ENCODE data around the gene TBC1D22A. TPM values are rescaled to one million over a fixed set of nuclear protein-coding genes. Genes with fewer than 3 reads are reported as not detected.

TBC1D22A gene
- total RNA-seq, 1 donor from 2014 or later, result 10.6 TPM

GRCh38 chr22:46789992-46790391, 27.5 kb downstream of the TBC1D22A start:
- no peak overlapping the region for H3K4me3 Mint-ChIP-seq
- no peak for DNase-seq (ENCODE audit: low spot score)
- Histone ChIP-seq H4K20me1 (ENCODE audit: low read depth) (peaks cover 3% of the 10 kb centered on the region), H3K9me3 (ENCODE audit: low read depth) (no peaks in the 10 kb centered on the region), H3K4me3 (no peak overlapping the region), H3K4me2 (no peak overlapping the region), H3K36me3 (no peaks in the 10 kb centered on the region), H3K9ac (no peak overlapping the region), H3K27me3 (no peaks in the 10 kb centered on the region), H2AFZ (replicated peaks) (no peak overlapping the region), H3K79me2 (ENCODE audit: low read depth) (peaks cover 22% of the 10 kb centered on the region), H3K4me1 (no peaks in the 10 kb centered on the region), H3K27ac (no peak overlapping the region), H3F3A (ENCODE audit: low read depth) (no peaks in the 10 kb centered on the region)
- no peaks in the 10 kb centered on the region for H3K36me3 Mint-ChIP-seq
- no peaks in the 10 kb centered on the region for H3K9me3 Mint-ChIP-seq
- H3K27ac Mint-ChIP-seq, result no peak overlapping the region
- TF ChIP-seq, protein P1, sequence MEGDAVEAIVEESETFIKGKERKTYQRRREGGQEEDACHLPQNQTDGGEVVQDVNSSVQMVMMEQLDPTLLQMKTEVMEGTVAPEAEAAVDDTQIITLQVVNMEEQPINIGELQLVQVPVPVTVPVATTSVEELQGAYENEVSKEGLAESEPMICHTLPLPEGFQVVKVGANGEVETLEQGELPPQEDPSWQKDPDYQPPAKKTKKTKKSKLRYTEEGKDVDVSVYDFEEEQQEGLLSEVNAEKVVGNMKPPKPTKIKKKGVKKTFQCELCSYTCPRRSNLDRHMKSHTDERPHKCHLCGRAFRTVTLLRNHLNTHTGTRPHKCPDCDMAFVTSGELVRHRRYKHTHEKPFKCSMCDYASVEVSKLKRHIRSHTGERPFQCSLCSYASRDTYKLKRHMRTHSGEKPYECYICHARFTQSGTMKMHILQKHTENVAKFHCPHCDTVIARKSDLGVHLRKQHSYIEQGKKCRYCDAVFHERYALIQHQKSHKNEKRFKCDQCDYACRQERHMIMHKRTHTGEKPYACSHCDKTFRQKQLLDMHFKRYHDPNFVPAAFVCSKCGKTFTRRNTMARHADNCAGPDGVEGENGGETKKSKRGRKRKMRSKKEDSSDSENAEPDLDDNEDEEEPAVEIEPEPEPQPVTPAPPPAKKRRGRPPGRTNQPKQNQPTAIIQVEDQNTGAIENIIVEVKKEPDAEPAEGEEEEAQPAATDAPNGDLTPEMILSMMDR (IDR thresholded peaks at IDR 0.05), result no peak
- TF ChIP-seq EZH2 (IDR thresholded peaks at IDR 0.05), result no peak
- TF ChIP-seq EZH2phosphoT487 (IDR thresholded peaks at IDR 0.05), result no peak
- H3K27me3 Mint-ChIP-seq (ENCODE audit: insufficient read depth, low read depth), result peaks cover 4% of the 10 kb centered on the region
- H3K4me1 Mint-ChIP-seq, result no peaks in the 10 kb centered on the region

DNA sequence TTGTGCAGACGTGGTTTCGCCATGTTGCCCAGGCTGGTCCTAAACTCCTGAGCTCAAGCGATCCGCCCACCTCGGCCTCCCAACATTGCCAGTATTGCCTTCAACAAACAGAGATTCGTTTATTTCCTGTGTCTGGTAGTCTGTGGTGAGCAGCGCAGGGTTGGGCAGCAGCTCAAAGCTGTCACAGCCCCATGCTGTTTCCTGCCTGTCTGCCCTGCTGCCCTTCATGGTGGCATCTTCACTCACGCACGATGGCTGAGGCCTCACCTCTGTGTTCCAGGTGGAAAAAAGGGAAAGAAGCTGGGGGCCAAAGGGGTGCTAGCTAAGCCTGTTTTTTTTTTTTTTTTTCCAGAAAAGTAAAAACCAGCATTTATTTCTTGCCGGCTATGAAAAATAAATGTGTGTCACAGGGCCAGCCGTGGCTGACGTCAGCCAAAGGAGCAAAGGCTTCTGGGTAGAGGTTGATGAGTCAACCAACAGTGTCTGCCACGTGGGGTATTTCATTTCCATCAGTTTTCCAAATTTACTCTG, 28.8 kb downstream of the TBC1D22A start:
- no peak overlapping the region for H3K4me2 ChIP-seq
- H3K27me3 ChIP-seq, result no peaks in the 10 kb centered on the region
- H3K9me3 ChIP-seq (ENCODE audit: low read depth), result no peaks in the 10 kb centered on the region
- H3K4me3 ChIP-seq, result no peak overlapping the region
- no peak for DNase-seq (ENCODE audit: low spot score)
- Mint-ChIP-seq H3K4me3 (no peak overlapping the region), H3K36me3 (no peaks in the 10 kb centered on the region), H3K27ac (no peak overlapping the region), H3K9me3 (no peaks in the 10 kb centered on the region), H3K4me1 (no peaks in the 10 kb centered on the region), H3K27me3 (ENCODE audit: insufficient read depth, low read depth) (peaks cover 4% of the 10 kb centered on the region)
- no peaks in the 10 kb centered on the region for H3K4me1 ChIP-seq
- no peaks in the 10 kb centered on the region for H3K36me3 ChIP-seq
- no peaks in the 10 kb centered on the region for H3F3A ChIP-seq (ENCODE audit: low read depth)
- no peak overlapping the region for H3K27ac ChIP-seq
- no peak overlapping the region for H2AFZ ChIP-seq (replicated peaks)
- TF ChIP-seq EZH2 (IDR thresholded peaks at IDR 0.05) (no peak), EZH2phosphoT487 (IDR thresholded peaks at IDR 0.05) (no peak)
- TF ChIP-seq, protein P1 (IDR thresholded peaks at IDR 0.05), result no peak
- peaks cover 11% of the 10 kb centered on the region for H3K79me2 ChIP-seq (ENCODE audit: low read depth)
- H3K9ac ChIP-seq, result no peak overlapping the region
- H4K20me1 ChIP-seq (ENCODE audit: low read depth), result peaks cover 3% of the 10 kb centered on the region

DNA sequence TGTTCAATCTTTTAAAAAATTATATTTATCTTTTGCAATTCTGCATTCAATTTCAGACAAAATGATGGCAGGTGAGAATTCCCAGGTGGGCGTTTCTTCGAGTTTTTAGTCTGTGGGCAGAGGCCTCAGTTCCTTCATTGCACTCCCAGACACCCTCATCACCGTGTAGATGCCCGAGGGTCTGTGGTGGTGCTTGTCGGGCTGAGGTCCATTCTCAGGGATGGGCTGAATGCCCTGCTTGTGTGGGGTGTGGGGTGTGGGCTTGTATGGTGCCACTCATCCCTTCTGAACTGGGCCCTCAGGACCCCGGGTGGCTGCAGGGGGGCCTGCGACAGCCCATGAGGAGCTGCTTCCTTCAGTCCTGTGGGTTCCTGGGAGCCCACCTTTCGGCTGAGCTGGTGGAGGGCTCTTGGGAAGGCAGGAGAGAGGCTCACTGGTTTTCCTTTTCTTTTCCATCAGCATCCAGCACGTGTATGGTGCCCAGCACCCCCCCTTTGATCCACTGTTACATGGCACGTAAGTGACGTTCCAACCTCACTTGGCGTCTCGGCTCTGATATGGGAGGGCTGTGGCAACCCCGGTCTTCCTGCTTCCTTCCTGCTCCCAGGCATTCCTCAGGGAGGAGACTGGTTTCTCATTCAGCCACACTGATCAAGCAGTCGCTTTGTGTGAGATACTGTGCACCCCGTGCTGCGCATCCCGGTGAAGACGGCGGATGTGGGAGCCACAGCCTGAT, 29.8 kb downstream of the TBC1D22A start:
- Histone ChIP-seq H3F3A (ENCODE audit: low read depth) (no peaks in the 10 kb centered on the region), H3K4me2 (no peak overlapping the region), H3K79me2 (ENCODE audit: low read depth) (peaks cover 5% of the 10 kb centered on the region), H3K27me3 (no peaks in the 10 kb centered on the region), H3K9ac (no peak overlapping the region), H3K36me3 (no peaks in the 10 kb centered on the region), H4K20me1 (ENCODE audit: low read depth) (peaks cover 3% of the 10 kb centered on the region), H3K4me3 (no peak overlapping the region), H3K9me3 (ENCODE audit: low read depth) (no peaks in the 10 kb centered on the region), H3K27ac (no peak overlapping the region), H2AFZ (replicated peaks) (no peak overlapping the region), H3K4me1 (no peaks in the 10 kb centered on the region)
- Mint-ChIP-seq H3K4me1 (no peaks in the 10 kb centered on the region), H3K36me3 (no peaks in the 10 kb centered on the region), H3K9me3 (no peaks in the 10 kb centered on the region), H3K4me3 (no peak overlapping the region), H3K27me3 (ENCODE audit: insufficient read depth, low read depth) (peaks cover 4% of the 10 kb centered on the region), H3K27ac (no peak overlapping the region)
- TF ChIP-seq EZH2phosphoT487 (IDR thresholded peaks at IDR 0.05) (no peak), EZH2 (IDR thresholded peaks at IDR 0.05) (no peak)
- TF ChIP-seq, protein P1 (IDR thresholded peaks at IDR 0.05), result no peak
- no peak for DNase-seq (ENCODE audit: low spot score)

Measured in neural progenitor cell (in vitro differentiated cells).